Measurements from ENCODE around the gene PLLP.

The PLLP gene

GRCh38 chr16:57257455-57258070 is 26.9 kb downstream of the PLLP start:
- no peak for DNase-seq (ENCODE audit: low read depth in 3 of 3, low spot score in 1 of 3)

DNA sequence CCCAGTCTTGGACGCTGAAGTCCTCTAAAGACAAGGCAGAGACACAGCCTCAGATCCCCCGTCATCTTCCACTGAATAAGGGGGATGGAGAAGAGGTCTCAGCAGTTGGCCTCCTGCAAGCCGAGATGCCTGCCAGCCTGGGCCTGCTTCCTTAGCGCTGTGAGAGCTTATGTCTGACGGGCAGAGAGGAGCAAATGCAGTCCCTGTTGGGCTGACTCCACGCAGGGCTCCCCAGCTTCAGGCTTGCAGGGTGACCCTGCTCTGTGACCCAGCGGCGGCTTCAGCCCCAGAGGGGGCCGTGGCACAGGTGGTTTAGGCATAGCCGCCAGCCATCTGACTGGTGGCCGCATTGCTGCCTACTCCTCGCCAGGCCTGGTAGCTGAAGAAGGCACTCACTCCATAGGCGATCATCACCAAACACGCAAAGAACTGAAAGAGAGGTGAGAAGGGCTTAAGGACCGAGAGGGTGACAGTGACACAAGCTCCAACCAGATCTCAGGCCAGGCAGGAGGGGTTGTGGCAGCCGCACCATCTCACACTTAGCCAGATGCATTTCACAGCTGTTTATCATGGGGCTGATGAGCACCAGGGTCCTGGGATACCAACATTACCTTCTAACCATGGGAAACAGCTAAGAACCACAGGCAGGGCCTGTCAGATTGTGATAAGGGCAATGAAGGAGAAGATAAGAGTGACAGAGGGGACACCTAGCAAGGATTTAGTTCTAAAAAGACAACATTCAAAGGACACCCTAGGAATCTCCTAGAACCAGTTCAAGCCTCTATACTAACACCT is 27.7 kb downstream of the PLLP start:
- DNase-seq (ENCODE audit: low read depth in 3 of 3, low spot score in 1 of 3): no peak

GRCh38 chr16:57255686-57256415 is 28.6 kb downstream of the PLLP start:
- no peak for DNase-seq (ENCODE audit: low read depth in 3 of 3, low spot score in 1 of 3)

GRCh38 chr16:57253466-57253865 is 31.0 kb downstream of the PLLP start:
- DNase-seq (ENCODE audit: low read depth in 3 of 3, low spot score in 1 of 3): no peak

DNA sequence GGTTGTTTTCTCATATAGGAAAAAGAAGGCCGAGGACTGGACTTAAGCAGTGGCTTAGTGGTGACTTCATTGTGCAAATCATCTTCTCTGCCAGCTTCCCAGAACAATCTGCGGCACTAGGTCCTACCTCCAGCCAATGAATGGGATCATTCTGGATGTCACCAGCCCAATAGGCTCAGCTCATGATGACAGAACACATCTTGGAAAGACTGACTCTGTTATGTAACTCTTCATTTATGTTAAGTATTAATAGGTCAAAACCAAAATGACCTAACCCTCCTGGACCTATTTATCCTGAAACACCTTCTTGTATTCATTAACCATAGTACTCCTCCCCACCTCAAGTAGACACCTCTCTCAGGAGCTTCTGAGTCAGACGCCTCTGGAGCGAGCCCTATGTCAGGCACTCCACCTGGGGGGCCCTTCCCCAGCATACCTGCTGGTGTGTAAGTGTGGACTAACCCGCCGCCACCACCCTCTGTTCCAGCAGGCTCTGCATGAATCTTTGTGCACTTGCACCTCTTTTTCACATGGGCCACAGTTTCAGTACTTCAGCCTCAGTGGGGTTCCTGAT is 32.2 kb downstream of the PLLP start:
- no peak for DNase-seq (ENCODE audit: low read depth in 3 of 3, low spot score in 1 of 3)

DNA sequence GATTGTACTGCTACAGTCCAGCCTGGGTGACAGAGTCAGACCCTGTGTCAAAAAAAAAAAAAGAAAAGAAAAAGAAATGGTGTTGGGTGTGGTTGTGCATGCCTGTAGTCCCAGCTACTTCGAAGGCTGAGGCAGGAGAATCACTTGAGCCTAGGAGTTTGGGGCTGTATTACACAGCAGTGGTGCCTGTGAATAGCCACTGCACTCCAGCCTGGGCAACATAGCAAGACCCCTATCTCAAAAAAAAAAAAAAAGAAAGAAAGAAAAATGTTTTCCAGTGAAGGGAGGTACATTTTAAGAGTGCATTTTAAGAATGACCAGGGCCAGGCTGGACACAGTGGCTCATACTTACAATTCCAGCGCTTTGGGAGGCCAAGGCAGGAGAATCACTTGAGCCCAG is 33.1 kb downstream of the PLLP start:
- DNase-seq (ENCODE audit: low read depth in 3 of 3, low spot score in 1 of 3): no peak

GRCh38 chr16:57245472-57246113 is 38.9 kb downstream of the PLLP start:
- no peak for DNase-seq (ENCODE audit: low read depth in 3 of 3, low spot score in 1 of 3)

- peak; percentile 92 to 96 (median 92) for DNase-seq (ENCODE audit: low read depth in 3 of 3, low spot score in 1 of 3)
These were observed 39.6 kb downstream of the PLLP start, which contains the start of gene ARL2BP for GRCh38 chr16:57244767-57245471. Gene ARL2BP, plus strand, starts transcription at chr16:57245259. Its CDS starts 109 bp downstream, at chr16:57245368.

DNA sequence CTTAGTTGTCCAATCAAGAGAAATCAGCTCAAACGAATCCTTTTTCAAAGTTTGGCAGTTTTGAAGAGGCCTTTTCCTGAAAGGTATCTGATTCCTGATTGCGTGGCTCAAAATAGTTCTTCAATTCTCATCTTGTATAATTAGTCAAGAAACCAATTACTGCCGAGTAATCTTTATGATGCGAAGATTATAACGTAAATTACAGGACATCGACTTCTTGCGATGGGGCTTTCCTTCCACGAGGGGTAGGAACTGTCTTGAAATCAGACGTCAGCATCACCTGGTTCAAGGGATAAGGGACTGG is 40.1 kb downstream of the PLLP start:
- no peak for DNase-seq (ENCODE audit: low read depth in 3 of 3, low spot score in 1 of 3)

- no peak for DNase-seq (ENCODE audit: low read depth in 3 of 3, low spot score in 1 of 3)
These were observed 41.8 kb downstream of the PLLP start for GRCh38 chr16:57242650-57243049.

DNA sequence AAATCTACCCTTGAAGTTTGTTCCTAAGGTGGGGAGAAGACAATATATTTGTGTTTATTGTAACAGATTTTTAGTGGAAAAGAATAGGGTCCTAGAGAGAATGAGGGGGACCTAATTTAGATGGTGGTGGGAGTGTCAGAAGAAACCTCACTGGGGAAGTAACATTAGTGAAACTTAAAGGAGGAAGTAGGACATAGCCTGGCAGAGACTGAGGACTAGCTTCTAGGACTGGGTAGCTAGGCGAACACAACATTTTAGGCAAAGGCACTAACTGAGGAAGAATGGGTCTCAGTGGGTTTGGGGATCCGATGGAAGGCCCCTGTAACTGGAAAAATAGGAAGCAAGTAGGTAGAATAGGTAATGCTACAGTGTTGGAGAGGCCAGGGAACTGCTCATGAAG is 43.6 kb downstream of the PLLP start:
- no peak for DNase-seq (ENCODE audit: low read depth in 3 of 3, low spot score in 1 of 3)

DNA sequence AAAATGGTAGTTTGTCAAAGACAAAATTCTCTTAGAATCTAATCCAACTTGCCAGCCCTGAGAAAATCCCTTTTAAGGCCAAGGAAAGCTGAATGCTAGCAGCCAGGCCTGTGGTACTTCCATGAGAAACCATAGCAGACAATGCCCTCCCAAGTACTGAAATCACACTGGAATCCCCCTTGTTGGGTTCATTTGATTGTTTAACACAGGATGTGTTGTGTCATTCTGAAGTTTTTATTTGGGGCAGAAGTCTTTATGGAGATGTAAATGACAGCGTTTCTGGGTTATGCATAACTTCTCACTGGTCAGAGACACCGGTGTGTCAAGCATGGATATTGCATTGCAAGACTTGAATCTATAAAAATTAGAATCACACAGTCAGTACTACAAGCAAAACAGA is 45.4 kb downstream of the PLLP start:
- DNase-seq (ENCODE audit: low read depth in 3 of 3, low spot score in 1 of 3): no peak

DNA sequence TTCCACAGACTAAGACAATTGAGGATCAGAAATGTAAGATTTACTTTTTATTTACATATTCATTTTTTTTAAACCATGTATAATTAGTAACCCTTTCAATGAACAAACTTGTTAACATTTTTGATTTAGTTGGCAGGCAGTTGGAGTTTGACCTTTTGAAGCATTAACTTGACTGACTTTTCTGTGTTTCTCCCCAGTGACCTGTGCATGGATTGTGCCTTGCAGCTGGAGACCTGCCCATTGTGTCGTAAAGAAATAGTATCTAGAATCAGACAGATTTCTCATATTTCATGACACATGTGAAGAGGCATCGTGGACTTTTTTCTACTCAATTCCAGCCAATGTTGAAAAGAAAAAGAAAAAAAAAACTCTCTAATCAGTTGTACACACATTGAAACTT is 45.8 kb downstream of the PLLP start:
- no peak for DNase-seq (ENCODE audit: low read depth in 3 of 3, low spot score in 1 of 3)

DNA sequence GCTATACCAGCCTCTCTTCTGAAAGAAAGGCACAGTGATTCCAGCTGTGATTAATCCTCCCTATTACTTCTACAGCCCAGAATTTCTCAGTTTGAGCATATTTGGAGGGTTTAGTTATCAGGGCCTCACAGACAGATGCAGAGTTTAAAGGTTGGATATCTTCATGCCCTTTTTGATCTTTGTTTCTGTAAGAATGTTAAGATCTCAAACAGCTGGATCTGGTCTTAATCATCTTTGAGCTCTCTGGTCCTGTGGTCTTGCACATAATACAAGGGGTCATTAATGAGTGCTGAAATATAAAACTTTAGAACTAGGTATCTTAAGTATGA is 48.5 kb downstream of the PLLP start:
- no peak for DNase-seq (ENCODE audit: low read depth in 3 of 3, low spot score in 1 of 3)

DNA sequence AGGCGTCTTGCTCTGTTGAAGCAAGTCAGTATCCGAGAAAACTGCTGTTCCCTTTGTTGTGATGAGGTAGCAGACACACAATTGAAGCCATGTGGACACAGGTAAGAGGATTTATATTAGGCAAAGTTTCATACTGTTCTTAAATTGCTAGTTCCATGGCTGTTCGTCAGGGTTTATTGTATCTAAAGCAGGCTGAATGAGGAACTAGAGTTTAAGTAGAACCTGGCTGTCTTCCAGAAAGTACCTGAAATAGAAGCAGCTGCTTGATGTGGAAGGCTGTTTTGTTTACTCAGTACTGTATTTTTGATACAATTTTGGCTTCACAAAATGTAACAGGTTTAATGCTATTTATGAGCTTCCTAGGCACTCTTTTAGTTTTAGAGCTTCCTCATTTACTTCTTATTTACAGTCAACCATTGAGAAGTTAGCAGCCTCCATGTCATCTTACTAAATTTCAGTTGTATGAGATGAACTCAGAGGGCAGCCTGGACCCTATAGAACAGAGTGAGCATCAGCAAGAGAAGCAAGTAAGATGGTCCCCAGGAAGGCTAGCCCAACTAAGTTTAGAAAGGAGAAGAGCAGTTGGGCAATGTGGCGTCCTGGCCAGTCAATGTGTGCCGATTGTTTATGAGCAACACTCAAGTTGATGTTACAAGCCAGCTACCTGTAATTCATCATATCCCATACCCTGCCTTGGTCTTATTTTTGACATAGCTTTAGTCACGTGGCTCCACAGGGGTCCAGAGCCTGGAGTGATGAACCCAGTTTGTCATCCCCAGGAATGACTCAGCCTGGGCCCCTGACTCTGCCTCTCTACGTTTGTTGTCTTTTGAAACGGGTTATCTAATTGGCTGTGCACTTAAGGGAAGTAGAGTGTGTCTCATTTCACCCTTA is 49.1 kb downstream of the PLLP start:
- no peak for DNase-seq (ENCODE audit: low read depth in 3 of 3, low spot score in 1 of 3)

DNA sequence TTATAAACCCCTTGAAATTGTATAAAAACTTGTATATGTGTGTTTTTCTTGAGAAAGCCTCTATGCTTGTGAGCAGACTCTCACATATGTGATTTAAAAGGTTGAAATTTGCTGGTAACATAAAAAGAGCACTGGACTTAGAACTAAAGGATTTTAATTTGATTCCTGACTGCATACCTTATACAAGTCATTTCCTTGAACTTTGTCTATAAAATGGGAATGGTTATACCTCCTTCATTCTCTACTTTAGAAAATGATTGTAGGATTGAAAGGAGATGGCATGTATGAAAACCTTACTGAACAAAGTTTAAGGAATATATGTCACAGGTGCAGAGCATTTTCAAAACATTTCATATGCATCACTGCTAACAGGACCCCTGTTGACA is 49.8 kb downstream of the PLLP start:
- DNase-seq (ENCODE audit: low read depth in 3 of 3, low spot score in 1 of 3): no peak

DNA sequence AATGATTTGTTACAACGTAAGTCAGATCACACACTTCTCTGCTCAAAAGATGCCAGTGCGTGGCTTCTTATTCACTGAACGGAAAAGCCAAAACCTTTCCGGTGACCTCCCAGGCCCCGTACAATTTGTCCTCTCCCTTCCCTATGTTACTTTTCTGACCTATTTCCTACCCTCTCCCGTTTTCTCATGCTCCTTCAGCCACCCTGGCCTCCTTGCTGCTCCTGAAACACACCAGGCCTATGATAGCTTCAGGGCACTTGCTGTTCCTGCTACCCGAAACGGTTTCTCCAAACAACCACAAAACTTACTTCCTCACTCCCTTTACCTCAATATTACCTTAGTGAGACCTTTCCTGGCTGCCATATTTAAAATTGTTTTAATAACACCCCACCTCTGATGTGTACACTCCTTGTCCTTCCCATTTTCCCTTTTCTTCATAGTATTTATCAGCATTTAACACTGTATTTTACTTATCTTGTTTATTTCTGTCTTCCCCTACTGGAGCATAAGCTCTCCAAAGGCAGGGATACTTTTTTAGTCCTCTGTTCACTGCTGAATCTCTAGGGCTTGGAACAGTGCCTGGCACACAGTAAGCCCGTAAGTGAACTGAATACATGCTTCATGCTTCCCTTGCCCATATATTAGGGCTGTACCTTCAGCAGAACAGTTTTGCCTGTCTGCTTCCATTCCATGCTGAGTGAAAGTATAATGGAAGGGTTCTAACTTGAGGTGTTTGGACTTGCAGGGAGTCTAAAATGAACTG is 50.3 kb downstream of the PLLP start:
- DNase-seq (ENCODE audit: low read depth in 3 of 3, low spot score in 1 of 3): no peak

- DNase-seq (ENCODE audit: low read depth in 3 of 3, low spot score in 1 of 3): no peak
These were observed 52.6 kb downstream of the PLLP start for GRCh38 chr16:57231821-57232350.

DNA sequence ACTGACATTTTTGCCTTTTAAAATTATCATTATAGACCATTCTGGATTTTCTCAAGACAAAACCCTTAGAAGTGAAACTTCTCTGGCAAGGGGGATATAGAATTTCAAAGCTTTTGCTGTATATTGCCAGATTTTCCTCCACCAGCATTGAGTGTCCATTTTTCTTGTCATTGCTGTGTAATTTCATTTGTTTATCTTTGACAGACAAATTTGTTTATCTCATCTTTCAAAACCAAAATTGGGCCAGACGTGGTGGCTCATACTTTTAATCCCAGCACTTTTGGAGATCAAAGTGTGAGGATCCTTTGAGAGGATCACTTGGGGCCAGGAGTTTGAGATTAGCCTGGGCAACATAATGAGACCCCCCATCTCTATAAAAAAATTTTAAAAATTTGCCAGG is 55.4 kb downstream of the PLLP start:
- no peak for DNase-seq (ENCODE audit: low read depth in 3 of 3, low spot score in 1 of 3)
